ENCODE measurements around the gene GSS. TPM values are rescaled to one million over a fixed set of nuclear protein-coding genes. Genes with fewer than 3 reads are reported as not detected.

Gene GSS
- total RNA-seq, 1 experiment from 2014 or later: 83.6 TPM

- Histone ChIP-seq H3K4me2 (ENCODE audit: low read length) (no peak overlapping the region), H3K79me2 (ENCODE audit: insufficient read depth, low read length) (no peaks in the 10 kb centered on the region), H3K9me2 (ENCODE audit: insufficient read depth) (no peaks in the 10 kb centered on the region), H3K4me1 (ENCODE audit: control insufficient read depth in 1 of 2, insufficient read depth in 2 of 2, low read length in 2 of 2) (no peaks in the 10 kb centered on the region), H2AFZ (ENCODE audit: low read depth, low read length, poor library complexity, severe bottlenecking) (no peak overlapping the region), H3K4me3 (replicated peaks in 1 of 2; ENCODE audit: low read depth in 1 of 2, low read length in 2 of 2) (no peak overlapping the region), H3K36me3 (ENCODE audit: control insufficient read depth in 1 of 2, insufficient read depth in 2 of 2, low read length in 2 of 2) (peaks cover 2 to 6% of the 10 kb centered on the region in 2 experiments; a peak in 2 of 4 replicates), H3K27me3 (ENCODE audit: insufficient read depth, low read length) (no peaks in the 10 kb centered on the region), H4K20me1 (ENCODE audit: insufficient read depth) (no peaks in the 10 kb centered on the region), H3K27ac (ENCODE audit: low read depth, low read length) (no peak overlapping the region), H3K9ac (ENCODE audit: low read length) (no peak overlapping the region), H3K9me3 (ENCODE audit: control insufficient read depth in 1 of 2, insufficient read depth in 1 of 2, low read depth in 1 of 2, low read length in 2 of 2) (no peaks in the 10 kb centered on the region)
- BruUV-seq (replicated peaks): no TSS peak
- RAD21 ChIA-PET (ENCODE audit: low non-redundant PET in 1 of 2, low total read pairs in 2 of 2, uncharacterized antibody in 2 of 2, unreplicated experiment in 2 of 2): no interaction called here
- no peak for ATAC-seq
- CTCF ChIA-PET: interaction anchor here (1.0 kb wide), 2 partner anchors 32 to 124 kb away, joined by 3 read pairs; no protein-coding TSS in a partner anchor
- TF ChIP-seq POLR2AphosphoS5 (IDR thresholded peaks at IDR 0.05; ENCODE audit: low read depth, low read length) (no peak), EZH2phosphoT487 (IDR thresholded peaks at IDR 0.05; ENCODE audit: borderline replicate concordance) (no peak), POLR2A (IDR thresholded peaks at IDR 0.05; ENCODE audit: borderline replicate concordance, extremely low read depth, insufficient read depth, insufficient read length) (no peak)
- intact Hi-C loops (cut with micrococcal nuclease): no loop called here
- POLR2A ChIA-PET: interaction anchor here (1.0 kb wide), 1 partner anchor 125 kb away, joined by 3 read pairs; no protein-coding TSS in a partner anchor
- DNase-seq (ENCODE audit: low read depth, low spot score): no peak
These were observed 42.8 kb upstream of the GSS start for GRCh38 chr20:34998331-34998950.

DNA sequence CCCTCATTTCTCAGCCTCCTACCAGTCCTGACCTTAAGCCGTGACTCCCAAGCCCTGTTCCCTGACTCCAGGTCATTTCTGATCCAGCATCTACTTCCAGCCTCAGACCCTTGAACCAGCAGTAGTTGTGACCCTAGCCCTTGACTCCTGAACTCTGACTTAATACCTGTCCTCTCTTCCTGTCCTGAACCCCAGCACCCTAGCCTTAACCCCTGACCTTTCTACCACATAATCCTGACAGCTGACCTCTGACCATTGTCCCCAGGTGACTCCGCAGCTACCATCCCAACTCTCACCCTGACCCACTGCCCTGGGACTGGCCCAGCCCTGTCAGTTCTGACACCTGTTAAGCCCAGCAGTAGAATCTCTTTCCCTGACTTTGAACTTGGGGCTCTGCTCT, 42.2 kb upstream of the GSS start:
- Histone ChIP-seq H4K20me1 (ENCODE audit: insufficient read depth) (no peaks in the 10 kb centered on the region), H3K4me3 (replicated peaks in 1 of 2; ENCODE audit: low read depth in 1 of 2, low read length in 2 of 2) (no peak overlapping the region), H3K27ac (ENCODE audit: low read depth, low read length) (no peak overlapping the region), H2AFZ (ENCODE audit: low read depth, low read length, poor library complexity, severe bottlenecking) (no peak overlapping the region), H3K36me3 (ENCODE audit: control insufficient read depth in 1 of 2, insufficient read depth in 2 of 2, low read length in 2 of 2) (peaks cover 1 to 2% of the 10 kb centered on the region in 2 experiments; a peak in 2 of 4 replicates), H3K27me3 (ENCODE audit: insufficient read depth, low read length) (no peaks in the 10 kb centered on the region), H3K9me3 (ENCODE audit: control insufficient read depth in 1 of 2, insufficient read depth in 1 of 2, low read depth in 1 of 2, low read length in 2 of 2) (no peaks in the 10 kb centered on the region), H3K4me2 (ENCODE audit: low read length) (no peak overlapping the region), H3K79me2 (ENCODE audit: insufficient read depth, low read length) (no peaks in the 10 kb centered on the region), H3K9ac (ENCODE audit: low read length) (no peak overlapping the region), H3K4me1 (ENCODE audit: control insufficient read depth in 1 of 2, insufficient read depth in 2 of 2, low read length in 2 of 2) (no peaks in the 10 kb centered on the region), H3K9me2 (ENCODE audit: insufficient read depth) (no peaks in the 10 kb centered on the region)
- intact Hi-C loops (cut with micrococcal nuclease): no loop called here
- CTCF ChIA-PET: interaction anchor here (1.0 kb wide), 2 partner anchors 31 to 124 kb away, joined by 3 read pairs; no protein-coding TSS in a partner anchor
- no peak for ATAC-seq
- no peak for DNase-seq (ENCODE audit: low read depth, low spot score)
- RAD21 ChIA-PET (ENCODE audit: low non-redundant PET in 1 of 2, low total read pairs in 2 of 2, uncharacterized antibody in 2 of 2, unreplicated experiment in 2 of 2): no interaction called here
- BruUV-seq (replicated peaks): no TSS peak
- POLR2A ChIA-PET: no interaction called here
- TF ChIP-seq EZH2 (IDR thresholded peaks at IDR 0.05) (no peak), JUND (IDR thresholded peaks at IDR 0.05) (no peak), YY1 (IDR thresholded peaks at IDR 0.05; ENCODE audit: extremely low read depth, insufficient replicate concordance, low read depth, low read length) (no peak), CEBPB (IDR thresholded peaks at IDR 0.05; ENCODE audit: low read depth) (no peak), ZNF274 (IDR thresholded peaks at IDR 0.05; ENCODE audit: low read depth, low read length) (no peak), TCF7L2 (IDR thresholded peaks at IDR 0.05; ENCODE audit: borderline replicate concordance, extremely low read depth, insufficient read depth, insufficient read length) (no peak), CBX3 (IDR thresholded peaks at IDR 0.05; ENCODE audit: low read depth) (no peak), FOSL1 (IDR thresholded peaks at IDR 0.05; ENCODE audit: low read depth) (no peak), ATF3 (IDR thresholded peaks at IDR 0.05) (no peak), POLR2AphosphoS5 (IDR thresholded peaks at IDR 0.05; ENCODE audit: low read depth, low read length) (no peak), SP1 (IDR thresholded peaks at IDR 0.05; ENCODE audit: low read depth) (no peak), ELF1 (IDR thresholded peaks at IDR 0.05; ENCODE audit: borderline replicate concordance, low read depth) (no peak), POLR2A (IDR thresholded peaks at IDR 0.05; ENCODE audit: borderline replicate concordance, extremely low read depth, insufficient read depth, insufficient read length) (no peak), ZFX (IDR thresholded peaks at IDR 0.05) (no peak), RAD21 (IDR thresholded peaks at IDR 0.05; ENCODE audit: low read depth) (no peak), EZH2phosphoT487 (IDR thresholded peaks at IDR 0.05; ENCODE audit: borderline replicate concordance) (no peak)
- TF ChIP-seq, protein P1, sequence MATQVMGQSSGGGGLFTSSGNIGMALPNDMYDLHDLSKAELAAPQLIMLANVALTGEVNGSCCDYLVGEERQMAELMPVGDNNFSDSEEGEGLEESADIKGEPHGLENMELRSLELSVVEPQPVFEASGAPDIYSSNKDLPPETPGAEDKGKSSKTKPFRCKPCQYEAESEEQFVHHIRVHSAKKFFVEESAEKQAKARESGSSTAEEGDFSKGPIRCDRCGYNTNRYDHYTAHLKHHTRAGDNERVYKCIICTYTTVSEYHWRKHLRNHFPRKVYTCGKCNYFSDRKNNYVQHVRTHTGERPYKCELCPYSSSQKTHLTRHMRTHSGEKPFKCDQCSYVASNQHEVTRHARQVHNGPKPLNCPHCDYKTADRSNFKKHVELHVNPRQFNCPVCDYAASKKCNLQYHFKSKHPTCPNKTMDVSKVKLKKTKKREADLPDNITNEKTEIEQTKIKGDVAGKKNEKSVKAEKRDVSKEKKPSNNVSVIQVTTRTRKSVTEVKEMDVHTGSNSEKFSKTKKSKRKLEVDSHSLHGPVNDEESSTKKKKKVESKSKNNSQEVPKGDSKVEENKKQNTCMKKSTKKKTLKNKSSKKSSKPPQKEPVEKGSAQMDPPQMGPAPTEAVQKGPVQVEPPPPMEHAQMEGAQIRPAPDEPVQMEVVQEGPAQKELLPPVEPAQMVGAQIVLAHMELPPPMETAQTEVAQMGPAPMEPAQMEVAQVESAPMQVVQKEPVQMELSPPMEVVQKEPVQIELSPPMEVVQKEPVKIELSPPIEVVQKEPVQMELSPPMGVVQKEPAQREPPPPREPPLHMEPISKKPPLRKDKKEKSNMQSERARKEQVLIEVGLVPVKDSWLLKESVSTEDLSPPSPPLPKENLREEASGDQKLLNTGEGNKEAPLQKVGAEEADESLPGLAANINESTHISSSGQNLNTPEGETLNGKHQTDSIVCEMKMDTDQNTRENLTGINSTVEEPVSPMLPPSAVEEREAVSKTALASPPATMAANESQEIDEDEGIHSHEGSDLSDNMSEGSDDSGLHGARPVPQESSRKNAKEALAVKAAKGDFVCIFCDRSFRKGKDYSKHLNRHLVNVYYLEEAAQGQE (IDR thresholded peaks at IDR 0.05; ENCODE audit: low read depth): no peak
- TF ChIP-seq, protein P2, sequence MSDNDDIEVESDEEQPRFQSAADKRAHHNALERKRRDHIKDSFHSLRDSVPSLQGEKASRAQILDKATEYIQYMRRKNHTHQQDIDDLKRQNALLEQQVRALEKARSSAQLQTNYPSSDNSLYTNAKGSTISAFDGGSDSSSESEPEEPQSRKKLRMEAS (IDR thresholded peaks at IDR 0.05): no peak

Measured in HCT116 (cell line).